CD4-positive, alpha-beta T cell treated with Interleukin-10 for 1 hour (primary cell): ENCODE measurements around the gene GP1BA.

Source experiments
- DNase-seq: peaks from one replicate; pipeline ENCODE4 v3.0.0-alpha.2; 2020

Gene GP1BA

DNA sequence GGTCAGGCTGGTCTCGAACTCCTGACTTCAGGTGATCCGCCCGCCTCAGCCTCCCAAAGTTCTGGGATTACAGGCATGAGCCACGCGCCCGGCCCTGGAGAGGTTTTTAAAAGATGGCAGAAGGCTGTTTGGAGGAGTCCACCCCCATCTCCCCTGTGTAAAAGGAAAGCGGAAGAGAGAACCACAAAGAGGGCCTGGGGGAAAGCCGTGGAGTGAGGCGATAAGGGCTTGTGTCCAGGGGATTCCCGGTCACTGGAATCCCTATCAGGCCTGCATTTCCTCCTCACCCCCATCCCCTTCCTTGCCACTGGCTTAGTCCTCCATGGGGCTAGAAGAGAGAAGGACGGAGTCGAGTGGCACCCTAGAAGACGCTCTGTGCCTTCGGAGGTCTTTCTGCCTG is at the start of gene GP1BA:
Gene GP1BA, plus strand, starts transcription at position 315 of the 400 bp plus-strand sequence. CDS start 328 bp downstream, outside the sequence.
- no peak for DNase-seq

DNA sequence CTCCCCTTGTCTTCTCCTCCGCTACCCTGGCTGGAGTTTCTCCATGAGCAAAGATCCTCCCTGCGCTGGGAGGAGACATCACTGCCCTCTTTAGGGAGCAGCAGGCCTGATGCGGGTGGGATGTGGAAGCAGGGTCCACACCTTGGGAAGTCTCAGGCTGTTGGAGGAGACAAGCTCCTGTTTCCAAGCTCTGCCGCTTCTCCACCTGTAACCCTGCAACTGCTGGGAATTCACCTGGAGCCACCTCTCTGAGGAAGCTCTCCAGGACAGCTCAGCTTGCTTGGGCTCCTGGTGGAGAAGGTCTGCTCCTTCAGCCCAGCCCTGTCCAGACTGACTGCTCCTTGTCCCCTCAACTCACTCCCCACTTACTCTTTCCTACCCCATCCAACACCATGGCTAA is 47.6 kb upstream of the GP1BA start:
- no peak for DNase-seq

DNA sequence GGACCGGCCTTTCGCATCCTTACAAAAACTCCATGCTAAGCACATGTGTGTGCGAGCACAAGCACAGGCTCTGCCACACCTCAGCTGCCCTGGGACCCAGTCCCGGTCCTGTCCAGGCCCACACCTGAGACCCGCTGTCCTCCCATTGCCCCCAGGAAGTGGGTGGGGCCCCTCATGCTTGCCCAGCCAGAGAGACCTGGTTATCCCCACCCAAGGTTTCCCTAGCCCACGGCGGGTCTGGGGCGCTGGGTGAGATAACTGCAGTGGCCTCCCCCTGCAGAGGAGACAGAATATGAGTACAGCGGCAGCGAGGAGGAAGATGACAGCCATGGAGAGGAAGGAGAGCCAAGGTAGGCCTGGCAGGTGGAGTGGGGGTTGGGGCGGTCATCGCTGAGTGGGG is 45.2 kb upstream of the GP1BA start:
- no peak for DNase-seq

DNA sequence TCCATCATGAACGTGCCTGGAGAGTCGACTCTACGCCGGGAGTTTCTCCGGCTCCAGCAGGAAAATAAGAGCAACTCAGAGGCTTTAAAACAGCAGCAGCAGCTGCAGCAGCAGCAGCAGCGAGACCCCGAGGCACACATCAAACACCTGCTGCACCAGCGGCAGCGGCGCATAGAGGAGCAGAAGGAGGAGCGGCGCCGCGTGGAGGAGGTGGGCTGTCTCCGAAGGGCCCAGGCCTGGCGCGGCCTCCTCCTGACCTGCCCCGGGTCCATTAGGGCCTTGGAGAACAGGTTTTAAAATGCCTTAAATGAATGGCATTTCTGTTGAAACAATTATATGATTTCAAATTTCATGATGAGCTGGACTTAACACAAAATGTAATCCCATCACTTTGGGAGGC is 44.5 kb upstream of the GP1BA start:
- DNase-seq: no peak

DNA sequence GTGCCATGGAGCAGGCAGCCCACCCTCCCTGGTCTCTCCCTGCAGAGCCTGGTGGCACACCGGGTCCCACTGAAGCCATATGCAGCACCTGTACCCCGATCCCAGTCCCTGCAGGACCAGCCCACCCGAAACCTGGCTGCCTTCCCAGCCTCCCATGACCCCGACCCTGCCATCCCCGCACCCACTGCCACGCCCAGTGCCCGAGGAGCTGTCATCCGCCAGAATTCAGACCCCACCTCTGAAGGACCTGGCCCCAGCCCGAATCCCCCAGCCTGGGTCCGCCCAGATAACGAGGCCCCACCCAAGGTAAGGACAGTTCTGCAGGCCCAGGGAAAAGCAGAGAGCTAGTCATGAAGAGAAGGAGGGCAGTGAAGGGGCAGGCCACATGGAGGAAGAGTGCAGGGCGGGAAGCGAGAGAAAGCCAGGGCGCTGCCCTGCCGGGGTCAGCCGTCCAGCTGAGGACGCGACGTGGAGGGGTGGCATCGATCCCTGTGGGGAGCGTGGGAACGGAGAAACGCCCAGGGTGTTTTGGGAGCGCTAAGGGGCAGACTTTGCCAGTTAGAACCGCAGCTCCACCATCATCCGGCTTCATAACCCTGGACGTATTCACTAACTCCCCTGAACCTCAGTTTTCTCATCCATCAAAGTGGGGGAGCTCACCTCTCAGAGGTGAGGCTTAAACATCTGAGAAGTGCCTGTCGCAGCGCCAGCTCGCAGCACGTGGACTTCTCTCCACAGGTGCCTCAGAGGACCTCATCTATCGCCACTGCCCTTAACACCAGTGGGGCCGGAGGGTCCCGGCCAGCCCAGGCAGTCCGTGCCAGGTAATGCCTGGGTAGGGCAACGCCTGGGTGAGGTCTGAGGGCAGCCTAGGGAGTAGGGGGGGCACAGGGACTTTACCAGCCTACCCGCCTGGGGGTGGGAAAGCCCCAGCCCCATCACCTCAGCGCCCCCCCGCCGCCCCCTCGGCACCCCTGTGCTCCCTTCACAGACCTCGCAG is 40.4 kb upstream of the GP1BA start:
- no peak for DNase-seq

DNA sequence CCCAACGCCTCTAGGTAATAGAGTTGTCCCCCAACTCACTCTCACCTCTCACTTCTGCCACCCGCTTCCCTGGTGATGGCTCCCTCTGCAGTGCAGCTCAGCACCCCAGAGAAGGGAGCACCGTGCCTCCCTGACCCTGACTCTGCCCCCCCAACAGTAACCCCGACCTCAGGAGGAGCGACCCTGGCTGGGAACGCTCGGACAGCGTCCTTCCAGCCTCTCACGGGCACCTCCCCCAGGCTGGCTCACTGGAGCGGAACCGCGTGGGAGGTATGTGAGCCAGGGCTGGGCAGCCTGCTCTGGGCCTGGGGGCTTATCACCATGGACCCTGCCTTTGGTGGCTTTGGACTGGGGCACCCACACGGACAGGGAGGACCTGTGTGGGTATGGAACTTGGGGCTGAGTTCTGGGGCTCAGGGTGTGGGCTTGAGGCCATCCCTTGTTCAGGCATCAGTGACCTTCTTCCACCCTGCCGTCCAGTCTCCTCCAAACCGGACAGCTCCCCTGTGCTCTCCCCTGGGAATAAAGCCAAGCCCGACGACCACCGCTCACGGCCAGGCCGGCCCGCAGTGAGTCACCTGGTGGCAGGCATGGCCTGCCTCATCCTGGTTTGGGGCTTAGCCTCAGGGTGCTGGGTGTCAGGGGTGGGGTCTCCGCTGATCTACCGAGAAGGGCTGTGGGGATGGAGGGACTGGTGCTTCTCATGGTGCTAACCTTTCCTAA is 39.4 kb upstream of the GP1BA start:
- no peak for DNase-seq

DNA sequence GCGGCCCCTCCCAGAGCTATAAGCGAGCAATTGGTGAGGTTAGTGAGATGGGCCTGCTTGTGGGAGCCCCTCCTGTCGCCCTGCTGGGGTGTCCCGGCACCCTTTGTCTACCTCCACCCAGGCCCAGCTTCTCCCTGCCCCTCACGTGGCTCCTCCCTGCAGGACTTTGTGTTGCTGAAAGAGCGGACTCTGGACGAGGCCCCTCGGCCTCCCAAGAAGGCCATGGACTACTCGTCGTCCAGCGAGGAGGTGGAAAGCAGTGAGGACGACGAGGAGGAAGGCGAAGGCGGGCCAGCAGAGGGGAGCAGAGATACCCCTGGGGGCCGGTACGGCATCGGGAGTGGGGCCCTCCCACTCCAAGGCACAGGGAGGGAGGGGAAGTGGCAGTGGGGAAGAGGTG is 38.8 kb upstream of the GP1BA start:
- DNase-seq: no peak

DNA sequence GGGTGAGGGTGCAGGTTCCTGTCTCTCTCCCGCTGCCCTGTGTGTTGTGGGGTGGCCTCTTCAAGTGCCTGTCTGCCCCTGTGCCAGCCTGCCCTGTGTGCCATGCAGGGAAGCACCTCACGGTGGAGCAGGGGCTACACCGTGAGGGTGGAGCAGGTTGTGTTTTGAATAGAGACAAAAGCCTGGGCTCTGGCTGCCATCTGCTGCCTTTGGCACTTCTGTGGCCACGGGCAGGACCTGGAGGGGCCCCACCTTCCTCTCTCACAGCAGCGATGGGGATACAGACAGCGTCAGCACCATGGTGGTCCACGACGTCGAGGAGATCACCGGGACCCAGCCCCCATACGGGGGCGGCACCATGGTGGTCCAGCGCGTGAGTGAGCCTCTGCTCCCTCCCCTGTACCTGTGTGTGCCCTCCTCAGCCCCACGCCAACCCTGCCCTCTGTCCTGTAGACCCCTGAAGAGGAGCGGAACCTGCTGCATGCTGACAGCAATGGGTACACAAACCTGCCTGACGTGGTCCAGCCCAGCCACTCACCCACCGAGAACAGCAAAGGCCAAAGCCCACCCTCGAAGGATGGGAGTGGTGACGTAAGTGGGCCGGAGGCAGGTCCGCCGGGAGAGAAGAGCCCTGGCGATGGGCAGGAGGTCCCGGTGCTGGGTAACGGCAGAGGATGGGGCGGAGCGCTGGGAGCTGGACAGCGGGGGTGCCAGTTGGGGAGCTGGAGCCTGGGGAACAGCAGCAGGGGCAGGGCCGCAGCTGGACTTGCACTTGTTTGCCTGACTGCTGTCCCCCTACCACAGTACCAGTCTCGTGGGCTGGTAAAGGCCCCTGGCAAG is 38.1 kb upstream of the GP1BA start:
- no peak for DNase-seq

DNA sequence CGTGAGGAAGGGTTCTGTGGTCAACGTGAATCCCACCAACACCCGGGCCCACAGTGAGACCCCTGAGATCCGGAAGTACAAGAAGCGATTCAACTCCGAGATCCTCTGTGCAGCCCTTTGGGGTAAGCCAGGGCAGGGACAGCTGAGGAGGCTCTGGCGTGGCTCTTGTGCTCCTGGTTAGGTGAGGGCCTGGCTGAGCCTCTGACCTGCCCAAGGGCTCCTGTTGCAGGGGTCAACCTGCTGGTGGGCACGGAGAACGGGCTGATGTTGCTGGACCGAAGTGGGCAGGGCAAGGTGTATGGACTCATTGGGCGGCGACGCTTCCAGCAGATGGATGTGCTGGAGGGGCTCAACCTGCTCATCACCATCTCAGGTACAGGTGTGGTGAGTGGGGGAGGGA is 37.0 kb upstream of the GP1BA start:
- no peak for DNase-seq

DNA sequence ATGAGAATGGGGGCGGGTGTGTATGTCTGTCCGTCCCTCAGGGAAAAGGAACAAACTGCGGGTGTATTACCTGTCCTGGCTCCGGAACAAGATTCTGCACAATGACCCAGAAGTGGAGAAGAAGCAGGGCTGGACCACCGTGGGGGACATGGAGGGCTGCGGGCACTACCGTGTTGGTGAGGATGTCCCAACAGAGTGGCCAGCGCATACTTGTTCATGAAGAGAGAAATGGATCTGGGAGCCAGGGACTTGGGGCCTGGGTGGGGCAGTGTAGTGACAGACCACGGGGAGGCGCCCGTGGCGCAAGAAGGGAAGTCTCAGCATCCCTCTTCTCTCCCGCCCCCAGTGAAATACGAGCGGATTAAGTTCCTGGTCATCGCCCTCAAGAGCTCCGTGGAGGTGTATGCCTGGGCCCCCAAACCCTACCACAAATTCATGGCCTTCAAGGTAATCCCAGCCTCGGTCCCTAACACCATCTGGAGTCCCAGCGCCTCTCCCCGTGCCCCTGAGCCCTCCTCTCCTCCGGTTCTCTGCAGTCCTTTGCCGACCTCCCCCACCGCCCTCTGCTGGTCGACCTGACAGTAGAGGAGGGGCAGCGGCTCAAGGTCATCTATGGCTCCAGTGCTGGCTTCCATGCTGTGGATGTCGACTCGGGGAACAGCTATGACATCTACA is 36.3 kb upstream of the GP1BA start:
- DNase-seq: no peak

DNA sequence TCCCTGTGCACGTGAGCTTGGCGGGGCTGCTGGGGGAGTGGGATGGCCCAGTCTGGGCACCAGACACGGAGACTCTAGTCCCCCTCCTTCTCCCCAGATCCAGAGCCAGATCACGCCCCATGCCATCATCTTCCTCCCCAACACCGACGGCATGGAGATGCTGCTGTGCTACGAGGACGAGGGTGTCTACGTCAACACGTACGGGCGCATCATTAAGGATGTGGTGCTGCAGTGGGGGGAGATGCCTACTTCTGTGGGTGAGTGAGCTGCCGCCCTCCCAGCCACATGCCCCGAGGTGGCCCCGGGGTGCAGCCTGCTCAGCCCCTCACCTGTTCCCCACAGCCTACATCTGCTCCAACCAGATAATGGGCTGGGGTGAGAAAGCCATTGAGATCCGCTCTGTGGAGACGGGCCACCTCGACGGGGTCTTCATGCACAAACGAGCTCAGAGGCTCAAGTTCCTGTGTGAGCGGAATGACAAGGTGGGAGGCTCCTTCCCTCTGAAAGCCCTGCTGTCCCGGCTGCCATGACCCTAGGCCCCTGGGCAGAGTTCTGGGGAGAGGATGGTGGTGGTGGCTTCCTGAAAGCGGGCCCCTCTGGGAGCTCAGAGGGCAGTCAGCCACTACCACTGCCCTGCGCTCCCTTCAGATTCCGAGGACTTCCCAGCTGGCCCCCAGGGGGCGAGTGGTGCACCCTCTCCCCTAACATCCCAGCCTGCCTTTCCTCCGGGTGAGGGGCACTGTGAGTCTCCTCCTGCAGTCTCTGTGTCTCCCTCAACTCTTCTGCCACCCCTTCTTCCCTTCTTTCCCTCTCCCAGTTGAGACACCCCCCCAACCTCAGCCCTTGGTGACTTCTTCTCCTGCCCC is 35.5 kb upstream of the GP1BA start:
- no peak for DNase-seq

DNA sequence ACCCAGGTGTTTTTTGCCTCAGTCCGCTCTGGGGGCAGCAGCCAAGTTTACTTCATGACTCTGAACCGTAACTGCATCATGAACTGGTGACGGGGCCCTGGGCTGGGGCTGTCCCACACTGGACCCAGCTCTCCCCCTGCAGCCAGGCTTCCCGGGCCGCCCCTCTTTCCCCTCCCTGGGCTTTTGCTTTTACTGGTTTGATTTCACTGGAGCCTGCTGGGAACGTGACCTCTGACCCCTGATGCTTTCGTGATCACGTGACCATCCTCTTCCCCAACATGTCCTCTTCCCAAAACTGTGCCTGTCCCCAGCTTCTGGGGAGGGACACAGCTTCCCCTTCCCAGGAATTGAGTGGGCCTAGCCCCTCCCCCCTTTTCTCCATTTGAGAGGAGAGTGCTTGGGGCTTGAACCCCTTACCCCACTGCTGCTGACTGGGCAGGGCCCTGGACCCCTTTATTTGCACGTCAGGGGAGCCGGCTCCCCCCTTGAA is 34.8 kb upstream of the GP1BA start:
- DNase-seq: no peak

DNA sequence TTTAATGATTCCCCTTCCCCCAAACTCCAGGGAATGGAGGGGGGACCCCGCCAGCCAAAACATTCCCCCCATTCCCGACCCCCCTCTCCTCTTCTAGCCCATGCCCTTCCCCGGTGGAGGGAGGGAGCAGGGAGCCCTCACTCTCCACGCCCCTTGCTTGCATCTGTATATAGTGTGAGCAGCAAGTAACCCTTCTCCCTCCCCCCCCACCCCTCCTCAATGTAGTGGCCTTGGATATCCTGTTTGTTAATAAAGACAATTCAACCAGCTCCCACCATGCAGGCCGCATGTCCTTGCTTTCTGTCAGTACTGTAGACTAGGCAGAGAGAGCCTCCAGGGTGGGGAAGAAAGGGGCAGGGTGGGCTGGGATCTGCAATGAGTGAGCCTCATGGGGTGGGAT is 34.3 kb upstream of the GP1BA start:
- no peak for DNase-seq

DNA sequence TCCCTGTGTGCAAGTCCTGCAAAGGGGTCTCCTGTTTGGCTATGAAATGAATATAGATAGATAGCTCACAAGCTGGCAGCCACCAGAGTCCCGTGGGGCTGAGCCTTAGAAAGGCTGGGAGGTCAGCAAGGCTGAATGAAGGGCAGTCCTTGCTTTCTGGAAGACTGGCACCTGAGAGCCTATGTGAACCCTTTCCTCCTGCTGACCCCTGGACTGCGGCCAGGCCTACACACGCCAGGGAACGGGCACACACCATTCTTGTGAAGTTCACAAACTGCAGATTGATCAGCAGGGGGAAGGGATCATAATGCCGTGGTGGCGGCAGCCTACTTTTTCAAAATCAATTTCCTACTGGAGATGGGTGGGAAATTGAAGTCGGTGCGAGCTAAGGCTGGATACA is 33.7 kb upstream of the GP1BA start:
- no peak for DNase-seq

DNA sequence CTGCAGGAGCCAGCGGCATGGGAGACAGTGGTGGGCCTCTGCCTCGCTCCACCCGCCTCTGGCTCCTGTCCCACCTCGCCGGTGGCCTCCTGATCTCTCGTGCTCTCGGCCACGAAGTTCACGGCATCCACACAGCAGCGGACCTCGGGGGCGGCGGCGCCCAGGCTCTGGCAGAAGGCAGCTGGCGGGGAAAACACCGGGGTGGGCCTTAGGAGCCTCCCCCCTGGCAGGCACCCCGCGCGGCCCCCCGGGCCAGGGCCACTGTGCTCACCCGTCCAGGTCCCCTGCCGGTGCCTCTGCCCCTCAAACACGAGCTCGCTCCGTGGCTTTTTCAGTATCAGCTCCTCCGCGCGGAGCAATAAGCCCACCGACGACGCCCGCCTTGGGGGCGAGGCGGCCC is 33.1 kb upstream of the GP1BA start:
- DNase-seq: no peak

DNA sequence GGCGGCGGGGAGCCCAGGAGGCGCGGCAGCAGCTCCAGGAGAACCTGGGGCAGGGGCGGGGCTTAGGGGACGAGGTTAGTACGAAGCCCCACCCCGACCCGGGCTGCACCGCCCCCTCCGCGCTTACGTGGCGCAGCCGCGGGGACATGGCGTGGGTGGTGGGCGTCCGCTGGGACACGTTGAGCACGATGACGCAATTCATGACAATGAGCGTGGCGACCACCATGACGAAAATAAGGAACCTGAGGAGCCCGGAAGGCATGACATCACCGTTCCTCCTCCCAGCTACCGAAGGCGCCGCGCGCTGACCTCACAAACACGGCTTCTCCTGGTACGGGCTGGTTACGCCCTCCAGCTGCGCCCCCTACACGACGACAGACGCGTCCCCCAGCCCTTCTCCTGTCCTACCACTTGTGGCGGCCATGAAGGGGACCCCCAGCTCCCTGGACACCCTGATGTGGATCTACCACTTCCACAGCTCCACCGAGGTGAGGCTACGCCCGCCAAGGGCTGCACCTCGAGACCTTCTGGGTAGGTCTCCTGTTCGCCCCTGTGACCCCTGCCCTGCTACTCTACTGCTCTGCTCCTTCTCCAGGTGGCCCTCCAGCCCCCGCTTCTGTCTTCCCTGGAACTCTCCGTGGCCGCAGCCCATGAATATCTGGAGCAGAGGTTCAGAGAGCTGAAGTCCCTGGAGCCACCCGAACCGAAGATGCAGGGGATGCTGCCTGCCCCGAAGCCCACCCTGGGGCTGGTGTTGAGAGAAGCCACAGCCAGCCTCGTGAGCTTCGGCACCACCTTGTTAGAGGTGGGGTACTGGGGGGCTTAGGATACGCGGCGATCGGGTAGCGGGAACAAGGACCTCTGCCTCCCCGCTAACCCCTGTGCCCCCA is 32.5 kb upstream of the GP1BA start, which contains the start of gene C17orf107:
Gene C17orf107, plus strand, starts transcription at position 196 of the 890 bp plus-strand sequence. Its CDS starts 227 bp downstream, at position 423.
- peak; percentile 94 for DNase-seq

DNA sequence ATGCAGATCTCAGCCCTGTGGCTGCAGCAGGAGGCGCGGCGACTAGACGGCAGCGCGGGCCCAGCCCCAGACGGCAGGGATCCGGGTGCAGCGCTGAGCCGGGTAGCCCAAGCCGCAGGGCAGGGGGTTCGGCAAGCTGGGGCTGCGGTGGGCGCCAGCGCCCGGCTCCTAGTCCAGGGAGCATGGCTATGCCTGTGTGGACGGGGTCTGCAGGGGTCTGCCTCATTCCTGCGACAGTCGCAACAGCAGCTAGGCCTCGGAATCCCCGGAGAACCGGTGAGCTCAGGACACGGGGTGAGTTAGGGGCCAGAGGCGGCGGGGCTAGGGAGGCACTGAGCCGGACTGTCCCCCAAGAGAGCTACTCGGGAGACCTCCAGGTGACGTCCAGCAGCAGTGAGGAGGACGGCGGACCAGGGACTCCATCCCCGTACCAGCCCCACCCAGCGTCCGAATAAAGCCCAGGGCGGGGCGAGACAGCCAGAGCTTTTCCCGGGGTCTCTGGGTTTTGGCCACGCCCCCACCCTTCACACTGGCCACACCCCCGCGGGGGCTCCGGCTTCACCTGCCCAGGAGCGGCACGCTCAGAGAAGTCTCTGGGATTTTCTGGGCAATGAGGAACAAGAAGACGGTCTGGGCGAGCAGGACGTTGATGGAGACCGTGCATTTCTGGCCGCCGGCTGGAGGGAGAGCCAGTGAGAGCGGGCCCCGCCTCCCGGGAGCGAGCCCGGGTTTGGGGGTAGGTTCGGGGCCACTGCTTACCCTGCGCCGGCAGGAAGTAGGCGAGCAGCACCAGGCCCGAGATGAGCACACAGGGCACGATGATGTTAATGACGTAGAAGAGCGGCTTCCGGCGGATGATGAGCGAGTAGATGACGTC is 31.6 kb upstream of the GP1BA start:
- DNase-seq: peak; percentile 82

DNA sequence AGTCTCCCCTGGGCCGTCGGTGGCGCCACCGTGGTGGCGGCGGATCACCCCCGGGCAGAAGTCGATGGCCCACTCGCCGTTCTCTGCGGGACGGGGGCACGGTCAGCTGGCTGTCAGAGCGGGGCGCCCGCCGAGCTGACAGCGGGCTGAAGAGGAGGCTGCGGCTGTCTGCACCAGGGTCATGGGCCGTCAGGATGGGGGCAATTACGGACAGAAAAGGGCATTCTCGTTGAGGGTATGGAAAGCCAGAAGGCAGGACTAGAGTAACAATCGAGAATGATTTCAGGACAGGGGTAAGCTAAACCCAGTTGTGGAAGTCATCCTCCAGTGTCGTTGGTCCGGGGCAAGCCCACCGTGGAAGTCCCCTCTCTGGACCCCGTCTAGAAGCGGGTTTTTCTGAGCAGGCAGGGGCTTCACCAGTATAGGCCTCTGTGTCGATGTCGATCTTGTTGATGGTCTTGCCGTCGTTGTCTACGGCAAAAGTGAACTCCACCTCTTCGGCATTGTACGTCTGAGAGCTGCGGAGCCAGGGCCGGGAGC is 30.9 kb upstream of the GP1BA start:
- no peak for DNase-seq
